Islet precursor cell (in vitro differentiated cells): ENCODE results near the gene SLC30A4.

ENCODE experiments used
- DNase-seq: peaks from one replicate; pipeline ENCODE4 v3.0.0-alpha.2; 2018

The SLC30A4 gene

GRCh38 chr15:45449916-45450867 is 72.4 kb downstream of the SLC30A4 start:
- DNase-seq, result peak; percentile 57

DNA sequence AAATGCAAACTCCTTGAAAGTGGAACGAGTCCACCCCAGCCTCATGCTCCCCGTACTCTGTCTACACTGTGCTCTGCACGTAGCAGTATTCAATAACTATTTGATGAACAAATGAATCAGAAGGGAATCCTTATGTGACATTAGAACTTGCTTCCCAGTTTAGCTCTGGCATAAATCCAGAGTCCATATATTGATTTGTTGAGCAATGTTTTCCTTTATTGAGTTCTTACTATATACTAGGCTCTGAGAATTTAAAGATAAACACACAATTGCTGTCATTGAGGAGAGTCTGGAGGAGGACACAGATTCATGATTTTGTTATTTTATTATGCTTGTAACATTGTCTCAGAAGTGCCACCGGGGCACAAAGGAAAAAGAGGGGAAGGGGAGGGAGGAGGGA is 73.2 kb downstream of the SLC30A4 start:
- DNase-seq, result no peak

DNA sequence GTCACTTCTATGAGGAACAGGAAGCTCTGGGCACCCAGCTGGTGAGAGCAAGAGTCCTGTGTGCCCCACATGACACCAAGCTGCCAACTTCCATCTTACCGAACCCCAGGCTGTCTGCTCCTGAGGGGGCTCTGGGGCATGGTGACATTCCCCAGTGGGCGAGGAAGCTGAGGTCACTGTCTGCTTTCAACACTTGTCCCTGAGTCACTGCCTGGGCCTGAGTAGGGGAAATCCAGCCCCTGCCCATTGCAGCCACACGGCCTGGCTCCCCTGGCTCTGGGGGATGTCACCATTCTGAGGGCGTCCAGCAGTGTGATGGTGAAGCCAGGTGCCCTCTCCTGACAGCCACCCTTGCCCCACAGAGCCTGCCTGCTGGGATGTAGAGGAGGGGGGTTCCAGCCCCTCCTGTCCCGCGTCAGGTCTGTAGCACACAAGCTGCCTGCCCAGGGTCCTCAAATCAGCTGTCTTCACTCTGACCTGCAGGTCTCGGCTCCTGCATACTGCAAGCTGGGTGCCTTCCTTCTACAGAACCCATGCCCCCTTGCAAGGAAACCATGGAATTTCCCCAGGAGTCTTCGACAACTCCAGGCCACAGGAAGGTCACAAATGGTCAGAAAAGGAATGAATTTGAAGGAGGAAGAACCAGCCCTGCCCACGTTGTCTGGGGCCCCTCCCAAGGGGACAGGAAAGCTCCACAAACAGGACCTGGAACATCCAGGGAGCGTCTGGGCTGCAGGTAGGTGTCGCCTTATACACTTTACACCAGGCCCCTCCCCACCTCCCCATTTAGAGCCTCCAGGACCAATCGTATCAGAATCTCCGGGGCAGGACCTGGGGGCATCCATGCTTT is 74.3 kb downstream of the SLC30A4 start:
- DNase-seq, result peak; percentile 66

DNA sequence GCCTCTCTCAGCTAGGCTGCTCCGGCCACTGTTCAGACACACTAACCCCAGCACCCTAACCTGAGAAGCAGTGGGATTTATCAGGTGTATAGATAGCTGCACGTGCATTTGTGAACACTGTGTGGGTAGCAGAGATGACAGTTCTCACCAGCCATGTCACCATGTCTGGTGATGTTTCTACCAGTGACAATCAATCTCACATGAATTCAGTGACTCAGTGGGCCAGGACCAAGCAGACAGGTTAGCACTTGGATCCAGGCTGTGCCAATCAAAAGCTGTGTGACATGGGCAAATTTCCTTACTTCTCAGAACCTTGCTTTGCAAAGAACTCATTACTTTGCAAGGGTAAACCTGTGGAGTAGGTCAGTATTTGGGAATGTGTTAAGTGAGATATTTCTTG is 78.9 kb downstream of the SLC30A4 start:
- DNase-seq, result no peak

GRCh38 chr15:45442507-45443135 is 79.9 kb downstream of the SLC30A4 start:
- peak; percentile 78 for DNase-seq

DNA sequence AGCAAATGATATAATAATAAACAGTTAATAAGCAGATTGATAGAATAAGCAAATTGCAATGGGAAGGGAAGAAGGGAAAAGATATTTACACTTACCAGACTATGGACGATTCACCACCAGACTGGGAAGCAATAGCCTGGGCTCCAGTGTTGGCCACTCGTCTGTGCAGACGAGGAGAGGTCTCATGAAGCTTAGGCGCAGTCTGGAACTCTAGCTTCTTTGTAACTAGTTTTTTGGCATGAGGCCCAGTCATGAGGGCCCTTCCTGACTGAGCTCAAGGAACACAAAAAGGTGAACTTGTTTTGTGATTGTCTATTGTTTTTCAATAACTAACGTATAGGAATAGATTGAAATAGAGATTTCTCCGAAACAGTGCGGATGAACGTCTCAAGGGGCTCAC is 80.9 kb downstream of the SLC30A4 start:
- no peak for DNase-seq

DNA sequence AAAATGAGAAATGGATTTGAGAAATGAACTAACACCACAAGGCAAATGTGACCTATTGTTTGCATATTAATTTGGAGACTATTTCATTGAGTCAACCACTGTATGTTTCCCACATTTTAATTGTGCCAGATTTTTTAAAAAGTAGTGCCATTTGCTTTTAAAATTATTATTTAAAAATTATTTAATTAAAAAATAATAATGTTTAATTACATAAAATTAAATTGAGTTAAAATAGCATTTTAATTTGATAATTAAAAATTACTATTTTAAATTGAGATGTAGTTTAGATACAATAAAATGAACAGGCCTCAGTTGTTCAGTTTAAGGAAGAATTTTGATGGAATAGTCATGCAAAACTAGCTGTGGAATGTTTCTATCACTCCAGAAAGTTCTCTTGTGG is 81.5 kb downstream of the SLC30A4 start:
- DNase-seq, result no peak

- no peak for DNase-seq
Observed at GRCh38 chr15:45439521-45440260, 82.9 kb downstream of the SLC30A4 start.

DNA sequence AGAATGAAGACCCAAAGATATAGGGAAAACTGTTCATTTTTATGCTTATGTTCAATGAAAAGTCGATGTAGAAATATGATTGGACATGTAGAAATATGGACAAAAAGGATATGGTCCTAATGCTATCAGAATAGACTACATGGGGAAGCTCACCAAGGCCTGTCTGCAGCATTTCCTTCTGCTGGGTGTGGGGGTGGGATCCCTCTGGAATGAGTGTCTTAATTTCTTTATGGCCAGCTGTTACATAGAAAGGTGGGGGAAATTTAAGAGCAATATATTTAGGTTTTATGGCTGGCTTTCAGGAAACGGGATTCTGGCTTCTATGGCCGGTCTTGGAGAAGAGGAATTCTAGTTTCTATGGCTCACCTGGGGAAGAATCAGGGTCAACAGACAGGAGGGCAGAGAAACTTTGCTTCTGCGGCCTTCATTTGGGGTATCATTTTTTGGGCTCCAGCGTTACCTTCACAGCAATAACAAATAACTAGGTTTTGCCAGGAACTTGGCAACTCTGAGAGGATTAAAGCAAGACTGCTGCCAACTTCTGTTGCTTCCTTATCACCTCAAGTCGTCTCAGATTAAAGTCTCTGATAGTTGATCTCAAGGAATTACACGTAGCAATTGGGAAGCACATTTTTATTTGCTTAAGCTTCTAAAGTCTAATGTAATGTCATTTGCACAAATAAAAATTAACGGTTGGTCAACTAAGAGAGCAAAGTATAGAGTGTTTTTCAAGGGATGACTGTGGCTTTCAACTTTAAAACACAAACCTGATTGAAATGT is 87.2 kb downstream of the SLC30A4 start:
- no peak for DNase-seq

DNA sequence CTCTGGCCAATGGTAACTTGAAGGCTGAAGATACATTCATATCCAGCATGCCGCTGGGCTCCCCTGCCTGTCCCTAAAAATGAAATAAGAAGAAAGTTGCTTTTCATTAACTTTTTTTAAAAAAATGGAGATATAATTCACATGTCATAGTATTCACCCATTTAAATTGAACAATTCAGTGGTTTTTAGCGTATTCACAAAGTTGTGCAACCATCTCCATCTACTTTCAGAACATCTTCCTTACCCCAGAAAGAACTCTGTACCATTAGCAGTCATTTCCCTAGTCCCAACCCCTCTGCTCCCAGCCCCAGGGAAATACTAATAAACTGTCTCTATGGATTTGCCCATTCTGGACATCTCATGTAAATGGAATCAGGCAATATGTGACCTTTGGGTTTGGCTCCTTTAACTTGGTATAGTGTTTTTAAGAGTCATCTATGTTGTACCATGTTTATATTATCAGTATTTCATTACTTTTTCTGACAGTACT is 88.4 kb downstream of the SLC30A4 start:
- DNase-seq, result no peak

- DNase-seq, result no peak
Observed at GRCh38 chr15:45431511-45431910, 91.0 kb downstream of the SLC30A4 start.

DNA sequence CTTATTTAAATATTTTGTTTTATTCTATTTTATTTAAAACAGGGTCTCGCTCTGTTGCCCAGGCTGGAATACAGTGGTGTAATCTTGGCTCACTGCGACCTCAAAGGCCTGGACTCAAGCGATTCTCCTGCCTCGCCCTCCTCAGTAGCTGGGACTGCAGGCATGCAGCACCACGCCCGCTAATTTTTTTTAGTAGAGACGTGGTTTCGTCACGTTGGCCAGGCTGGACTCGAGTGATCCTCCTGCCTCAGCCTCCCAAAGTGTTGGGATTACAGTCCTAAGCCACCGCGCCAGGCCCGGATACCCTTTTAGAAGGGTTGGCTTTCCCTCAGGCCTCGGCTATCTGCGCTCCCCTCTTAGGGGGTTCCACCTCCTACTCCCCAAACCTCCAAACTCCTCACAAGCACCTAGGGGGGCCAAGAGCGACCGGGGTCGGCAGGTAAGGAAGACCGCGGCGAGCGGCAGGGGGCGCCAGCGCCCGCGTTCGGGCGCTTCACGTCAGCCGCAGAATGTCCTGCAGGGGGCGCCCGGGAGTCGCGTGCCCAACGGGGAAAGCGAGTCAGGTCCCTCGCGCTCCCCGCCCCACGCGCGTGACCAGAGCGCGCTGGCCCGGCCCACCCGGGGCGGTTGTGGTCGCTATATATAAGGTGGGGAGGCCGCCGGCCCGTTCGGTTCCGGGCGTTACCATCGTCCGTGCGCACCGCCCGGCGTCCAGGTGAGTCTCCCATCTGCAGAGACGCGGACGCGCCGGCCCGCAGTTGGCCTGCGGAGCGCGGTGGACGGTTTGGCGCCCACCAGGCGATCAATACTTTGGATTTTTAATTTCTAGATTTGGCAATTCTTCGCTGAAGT is 92.4 kb downstream of the SLC30A4 start:
- DNase-seq, result peak; percentile 76
